ENCODE results near the gene PVALB. TPM values are rescaled to one million over a fixed set of nuclear protein-coding genes. Genes with fewer than 3 reads are reported as not detected.

The PVALB gene
- total RNA-seq, 2 donors from 2014 or later, result not detected

DNA sequence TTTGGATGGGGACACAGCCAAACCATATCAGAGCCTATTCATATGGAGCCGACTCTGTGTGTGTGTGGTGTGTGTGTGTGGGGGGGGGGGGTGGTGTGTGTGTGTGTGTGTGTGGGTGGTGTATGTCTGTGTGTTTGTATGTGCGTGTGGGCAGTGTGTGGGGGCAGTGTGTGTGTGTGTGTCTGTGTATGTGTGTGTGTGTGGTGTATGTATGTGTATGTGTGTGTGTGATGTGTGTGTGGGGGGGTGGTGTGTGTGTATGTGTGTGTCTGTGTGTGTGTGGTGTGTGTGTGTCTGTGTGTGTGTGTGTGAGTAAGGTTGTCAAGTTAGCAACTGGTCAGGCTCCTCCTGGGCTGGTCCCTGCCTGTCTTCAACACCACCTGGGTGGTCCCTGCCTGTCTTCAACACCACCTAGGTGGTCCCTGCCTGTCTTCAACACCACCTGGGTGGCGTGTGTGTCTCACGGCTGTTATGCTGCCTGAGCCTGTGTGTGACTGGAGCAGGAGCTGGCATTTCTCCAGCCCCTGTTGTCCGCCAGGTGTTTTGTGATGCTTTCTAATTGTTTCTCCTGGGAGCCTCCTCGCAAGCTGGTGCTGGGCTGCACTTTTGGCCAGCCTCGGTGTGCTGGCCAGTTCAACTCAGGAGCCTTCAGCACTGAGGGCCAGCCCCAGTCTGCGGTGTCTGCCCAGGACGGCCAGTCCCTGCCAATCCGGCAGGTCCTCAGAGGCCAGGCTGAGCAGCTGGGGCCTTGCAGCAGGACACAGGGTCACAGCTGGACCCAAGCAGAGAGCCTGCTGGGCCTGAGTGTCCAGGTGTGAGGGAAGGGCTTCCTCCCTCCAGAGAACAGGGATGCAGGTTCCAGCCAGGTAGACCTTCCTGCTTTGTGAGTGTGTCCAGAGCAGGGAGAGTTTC, 21.5 kb upstream of the PVALB start:
- Mint-ChIP-seq H3K36me3 (ENCODE audit: insufficient read depth in 2 of 2) (peaks cover 7 to 9% of the 10 kb centered on the region in 2 donors), H3K27ac (no peak overlapping the region), H3K4me1 (ENCODE audit: low read depth) (peaks cover 10% of the 10 kb centered on the region), H3K4me3 (no peak overlapping the region), H3K9me3 (peaks cover 2 to 7% of the 10 kb centered on the region in 2 donors), H3K27me3 (ENCODE audit: low read depth) (peaks cover 24% of the 10 kb centered on the region)
- ATAC-seq (replicated peaks in 1 of 2) (no peak), DNase-seq (no peak)

DNA sequence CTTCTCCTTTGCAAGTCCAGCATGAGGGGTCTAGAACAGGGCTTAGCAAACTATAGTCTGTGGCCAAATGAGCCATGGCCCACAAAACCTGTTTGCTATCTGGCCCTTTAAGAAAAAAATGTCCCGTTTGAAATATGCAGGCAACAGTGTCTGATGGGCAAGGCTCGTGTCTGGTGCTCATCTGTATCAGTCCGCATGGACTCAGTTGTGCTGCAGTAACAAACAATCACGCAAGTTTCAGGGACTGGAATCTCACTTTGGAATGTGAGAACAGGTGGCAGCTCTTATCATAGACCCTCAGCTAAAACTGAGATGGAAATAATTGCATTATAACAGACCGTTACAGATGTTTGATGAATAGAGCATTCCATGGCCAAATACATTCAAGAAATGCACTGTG, 19.1 kb upstream of the PVALB start:
- H3K4me1 Mint-ChIP-seq (ENCODE audit: low read depth), result peaks cover 14% of the 10 kb centered on the region
- no peak overlapping the region for H3K27ac Mint-ChIP-seq
- ATAC-seq (replicated peaks in 1 of 2) (no peak), DNase-seq (no peak)
- H3K27me3 Mint-ChIP-seq (ENCODE audit: low read depth), result peaks cover 21% of the 10 kb centered on the region
- peaks cover 7 to 9% of the 10 kb centered on the region in 2 donors for H3K36me3 Mint-ChIP-seq (ENCODE audit: insufficient read depth in 2 of 2)
- peaks cover 2 to 7% of the 10 kb centered on the region in 2 donors for H3K9me3 Mint-ChIP-seq
- no peak overlapping the region for H3K4me3 Mint-ChIP-seq

DNA sequence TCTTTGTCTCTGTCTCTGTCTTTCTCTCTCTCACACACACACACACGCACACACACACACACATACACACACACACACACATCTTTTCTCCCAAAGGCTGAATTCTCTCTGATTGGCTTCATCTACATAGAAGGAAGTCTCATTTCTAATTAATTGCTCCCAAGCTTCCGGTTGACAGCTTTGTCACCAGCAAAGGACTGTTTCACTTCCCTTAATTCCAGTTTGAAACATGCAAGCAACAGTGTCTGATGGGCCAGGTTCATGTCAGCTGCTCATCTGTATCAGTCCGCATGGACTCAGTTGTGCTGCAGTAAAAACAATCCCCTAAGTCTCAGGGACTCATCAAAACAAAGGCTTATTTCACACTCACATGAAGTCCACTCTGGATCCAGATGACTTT, 16.2 kb upstream of the PVALB start:
- H3K4me3 Mint-ChIP-seq, result no peak overlapping the region
- H3K4me1 Mint-ChIP-seq (ENCODE audit: low read depth), result peaks cover 16% of the 10 kb centered on the region
- peaks cover 17% of the 10 kb centered on the region for H3K27me3 Mint-ChIP-seq (ENCODE audit: low read depth)
- ATAC-seq (replicated peaks in 1 of 2) (no peak), DNase-seq (no peak)
- H3K9me3 Mint-ChIP-seq, result peaks cover under 1 to 6% of the 10 kb centered on the region in 2 donors
- H3K36me3 Mint-ChIP-seq (ENCODE audit: insufficient read depth in 2 of 2), result peaks cover 5 to 9% of the 10 kb centered on the region in 2 donors
- H3K27ac Mint-ChIP-seq, result no peak overlapping the region

DNA sequence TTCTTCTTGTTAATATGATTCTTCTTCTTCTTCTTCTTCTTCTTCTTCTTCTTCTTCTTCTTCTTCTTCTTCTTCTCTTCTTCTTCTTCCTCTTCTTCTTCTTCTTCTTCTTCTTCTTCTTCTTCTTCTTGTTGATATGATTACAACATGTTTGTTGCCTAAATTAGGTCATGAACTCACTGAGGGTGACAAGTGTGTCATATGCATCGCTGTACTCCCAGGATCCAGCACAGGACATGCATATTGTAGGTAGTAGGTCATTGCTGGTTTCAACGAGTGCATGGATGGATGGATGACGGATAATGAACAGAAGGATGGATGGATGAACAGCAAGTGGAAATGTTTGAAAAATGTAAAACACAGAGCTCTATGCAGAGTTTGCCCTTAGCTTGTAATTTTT, 14.9 kb upstream of the PVALB start:
- ATAC-seq (replicated peaks in 1 of 2) (no peak), DNase-seq (no peak)
- peaks cover 16% of the 10 kb centered on the region for H3K4me1 Mint-ChIP-seq (ENCODE audit: low read depth)
- no peak overlapping the region for H3K4me3 Mint-ChIP-seq
- H3K36me3 Mint-ChIP-seq (ENCODE audit: insufficient read depth in 2 of 2), result no peaks in the 10 kb centered on the region
- H3K27me3 Mint-ChIP-seq (ENCODE audit: low read depth), result peaks cover 17% of the 10 kb centered on the region
- H3K27ac Mint-ChIP-seq, result no peak overlapping the region
- H3K9me3 Mint-ChIP-seq, result no peaks in the 10 kb centered on the region

DNA sequence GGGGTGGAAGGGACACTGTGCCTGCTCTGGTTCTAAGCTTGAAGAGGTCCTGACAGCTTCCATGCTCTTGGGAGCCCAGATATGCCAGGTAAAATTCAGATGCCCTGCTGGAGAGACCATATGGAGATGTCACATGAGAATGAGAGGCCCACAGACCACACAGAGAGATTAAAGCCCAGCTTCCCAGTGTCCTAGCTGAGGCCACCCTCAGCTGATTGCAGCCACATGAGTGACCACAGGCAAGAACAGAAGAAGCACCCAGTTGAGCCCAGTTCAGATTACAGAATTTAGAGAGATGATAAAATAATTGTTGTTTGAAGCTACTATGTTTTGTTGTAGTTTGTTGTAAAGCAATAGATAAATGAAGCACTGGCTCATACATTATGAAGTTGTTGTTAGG, 14.4 kb upstream of the PVALB start:
- ATAC-seq (replicated peaks in 1 of 2) (no peak), DNase-seq (no peak)
- H3K36me3 Mint-ChIP-seq (ENCODE audit: insufficient read depth in 2 of 2), result no peaks in the 10 kb centered on the region
- no peaks in the 10 kb centered on the region for H3K9me3 Mint-ChIP-seq
- H3K27me3 Mint-ChIP-seq (ENCODE audit: low read depth), result peaks cover 17% of the 10 kb centered on the region
- H3K27ac Mint-ChIP-seq, result no peak overlapping the region
- peaks cover 16% of the 10 kb centered on the region for H3K4me1 Mint-ChIP-seq (ENCODE audit: low read depth)
- H3K4me3 Mint-ChIP-seq, result no peak overlapping the region

DNA sequence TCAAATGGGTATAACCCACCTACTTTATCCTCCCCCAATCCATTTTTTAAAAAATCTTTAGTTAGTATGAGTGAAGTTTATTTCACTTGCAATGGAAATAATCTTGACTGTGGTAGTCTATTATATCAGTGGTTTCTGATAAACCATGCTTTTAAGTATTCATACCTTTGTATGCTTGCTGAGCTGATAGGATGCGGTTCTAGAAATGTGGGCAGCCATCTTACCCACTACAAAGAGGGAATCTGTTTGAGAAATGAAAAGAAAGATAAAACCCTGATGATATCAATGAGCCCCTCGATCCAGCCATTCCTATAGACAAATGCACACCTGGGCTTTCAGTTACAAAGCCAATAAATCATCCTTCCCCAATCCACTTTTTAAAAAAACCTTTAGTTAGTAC, 13.8 kb upstream of the PVALB start:
- H3K36me3 Mint-ChIP-seq (ENCODE audit: insufficient read depth in 2 of 2), result no peaks in the 10 kb centered on the region
- H3K4me3 Mint-ChIP-seq, result no peak overlapping the region
- peaks cover 16% of the 10 kb centered on the region for H3K4me1 Mint-ChIP-seq (ENCODE audit: low read depth)
- H3K27me3 Mint-ChIP-seq (ENCODE audit: low read depth), result peaks cover 17% of the 10 kb centered on the region
- no peaks in the 10 kb centered on the region for H3K9me3 Mint-ChIP-seq
- no peak overlapping the region for H3K27ac Mint-ChIP-seq
- ATAC-seq (replicated peaks in 1 of 2), result no peak
- DNase-seq, result no peak

DNA sequence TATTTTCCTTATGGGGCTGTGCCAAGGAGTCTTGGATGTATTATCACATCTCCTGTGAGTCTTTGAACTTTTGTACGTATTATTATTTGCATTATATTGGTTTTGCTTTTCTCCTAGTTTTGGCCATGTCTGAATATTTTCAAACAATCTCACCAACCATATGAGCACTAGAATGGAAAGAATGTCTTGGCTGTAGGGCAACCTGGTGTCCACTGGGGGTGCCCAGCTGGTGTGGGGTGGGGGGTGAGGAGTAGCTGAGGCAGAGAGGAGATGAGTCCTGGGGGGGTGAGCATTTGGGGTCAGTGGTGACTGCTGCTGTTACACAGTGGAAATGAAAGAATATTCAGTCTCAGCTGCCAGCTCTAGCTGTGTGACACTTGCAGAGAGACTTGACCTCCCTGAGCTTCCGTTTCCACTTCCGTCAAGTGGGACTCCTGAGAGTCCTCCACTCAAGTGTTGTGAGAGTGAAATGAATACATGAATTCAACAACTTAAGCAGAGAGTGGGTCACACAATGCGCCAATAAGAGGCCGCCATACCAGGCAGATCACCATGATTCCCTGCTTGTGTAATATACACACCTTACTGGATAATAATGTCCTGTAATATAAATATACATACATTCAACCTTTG, 12.7 kb upstream of the PVALB start:
- H3K4me1 Mint-ChIP-seq (ENCODE audit: low read depth), result peaks cover 16% of the 10 kb centered on the region
- H3K9me3 Mint-ChIP-seq, result no peaks in the 10 kb centered on the region
- H3K36me3 Mint-ChIP-seq (ENCODE audit: insufficient read depth in 2 of 2), result no peaks in the 10 kb centered on the region
- H3K27me3 Mint-ChIP-seq (ENCODE audit: low read depth), result peaks cover 21% of the 10 kb centered on the region
- DNase-seq (no peak), ATAC-seq (replicated peaks in 1 of 2) (no peak)
- no peak overlapping the region for H3K27ac Mint-ChIP-seq
- H3K4me3 Mint-ChIP-seq, result no peak overlapping the region

DNA sequence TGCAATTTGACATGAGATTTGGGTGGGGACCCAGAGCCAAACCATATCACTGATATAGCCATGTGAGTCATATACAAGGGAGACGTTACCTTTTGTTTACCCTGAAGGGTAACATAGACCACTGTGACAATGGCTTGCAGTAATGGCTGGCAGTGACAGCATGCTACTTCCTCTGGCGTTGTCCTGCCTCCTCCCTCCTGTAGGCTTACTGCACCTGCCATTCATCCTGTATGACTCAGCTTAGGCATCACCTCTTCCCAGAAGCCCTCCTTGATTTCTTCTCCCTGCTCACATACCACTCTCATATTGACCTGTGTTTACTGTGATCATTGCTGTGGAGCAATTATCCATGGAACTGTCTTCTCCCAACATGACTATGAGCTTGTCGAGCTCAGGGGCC, 12.0 kb upstream of the PVALB start:
- Mint-ChIP-seq H3K36me3 (ENCODE audit: insufficient read depth in 2 of 2) (no peaks in the 10 kb centered on the region), H3K4me1 (ENCODE audit: low read depth) (peaks cover 16% of the 10 kb centered on the region), H3K27ac (no peak overlapping the region), H3K27me3 (ENCODE audit: low read depth) (peaks cover 21% of the 10 kb centered on the region), H3K9me3 (no peaks in the 10 kb centered on the region), H3K4me3 (no peak overlapping the region)
- ATAC-seq (replicated peaks in 1 of 2) (peak; percentile 26 to 51), DNase-seq (peak in 1 of 2 donors; percentile 14)

DNA sequence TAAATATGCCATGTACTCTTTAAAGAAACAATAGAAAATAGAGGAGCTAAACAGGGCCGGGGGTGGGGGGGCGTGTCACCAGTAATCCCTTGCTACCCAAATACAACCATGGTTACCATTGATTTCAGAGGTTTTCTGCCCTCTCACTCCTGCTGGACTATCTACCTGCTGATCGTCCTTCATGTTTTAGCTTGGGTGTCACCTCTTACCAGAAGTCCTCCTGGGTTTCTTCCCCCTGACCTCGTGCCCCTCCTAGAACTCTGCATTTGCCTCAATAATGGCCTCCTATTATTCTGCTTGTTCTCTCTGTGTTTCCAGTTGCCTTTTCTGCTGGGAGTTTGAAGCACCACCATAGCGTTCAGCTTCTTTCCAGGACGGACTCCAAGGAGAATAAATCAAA, 9.4 kb upstream of the PVALB start:
- Mint-ChIP-seq H3K27me3 (ENCODE audit: low read depth) (peaks cover 15% of the 10 kb centered on the region), H3K36me3 (ENCODE audit: insufficient read depth in 2 of 2) (no peaks in the 10 kb centered on the region), H3K4me3 (no peak overlapping the region), H3K27ac (no peak overlapping the region), H3K9me3 (no peaks in the 10 kb centered on the region), H3K4me1 (ENCODE audit: low read depth) (peaks cover 16% of the 10 kb centered on the region)
- DNase-seq (no peak), ATAC-seq (replicated peaks in 1 of 2) (no peak)

DNA sequence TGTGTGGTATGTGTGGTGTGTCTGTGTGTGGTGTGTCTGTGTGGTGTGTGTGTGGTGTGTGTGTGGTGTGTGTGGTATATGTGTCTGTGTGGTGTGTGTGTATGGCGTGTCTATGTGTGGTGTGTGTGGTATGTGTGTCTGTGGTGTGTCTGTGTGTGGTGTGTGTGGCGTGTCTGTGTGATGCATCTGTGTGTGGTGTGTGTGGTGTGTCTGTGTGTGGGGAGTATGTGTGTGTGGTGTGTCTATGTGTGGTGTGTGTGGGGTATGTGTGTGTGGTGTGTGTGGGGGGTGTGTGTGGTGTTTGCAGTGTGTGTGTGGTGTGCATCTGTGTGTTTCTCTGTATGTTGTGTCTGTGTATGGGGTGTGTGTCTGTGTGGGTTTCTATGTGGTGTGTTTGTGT, 7.8 kb upstream of the PVALB start:
- Mint-ChIP-seq H3K4me1 (ENCODE audit: low read depth) (peaks cover under 1% of the 10 kb centered on the region), H3K27me3 (ENCODE audit: low read depth) (peaks cover 26% of the 10 kb centered on the region), H3K4me3 (no peak overlapping the region), H3K36me3 (ENCODE audit: insufficient read depth in 2 of 2) (no peaks in the 10 kb centered on the region), H3K9me3 (no peaks in the 10 kb centered on the region), H3K27ac (no peak overlapping the region)
- no peak for DNase-seq
- no peak for ATAC-seq (replicated peaks in 1 of 2)

DNA sequence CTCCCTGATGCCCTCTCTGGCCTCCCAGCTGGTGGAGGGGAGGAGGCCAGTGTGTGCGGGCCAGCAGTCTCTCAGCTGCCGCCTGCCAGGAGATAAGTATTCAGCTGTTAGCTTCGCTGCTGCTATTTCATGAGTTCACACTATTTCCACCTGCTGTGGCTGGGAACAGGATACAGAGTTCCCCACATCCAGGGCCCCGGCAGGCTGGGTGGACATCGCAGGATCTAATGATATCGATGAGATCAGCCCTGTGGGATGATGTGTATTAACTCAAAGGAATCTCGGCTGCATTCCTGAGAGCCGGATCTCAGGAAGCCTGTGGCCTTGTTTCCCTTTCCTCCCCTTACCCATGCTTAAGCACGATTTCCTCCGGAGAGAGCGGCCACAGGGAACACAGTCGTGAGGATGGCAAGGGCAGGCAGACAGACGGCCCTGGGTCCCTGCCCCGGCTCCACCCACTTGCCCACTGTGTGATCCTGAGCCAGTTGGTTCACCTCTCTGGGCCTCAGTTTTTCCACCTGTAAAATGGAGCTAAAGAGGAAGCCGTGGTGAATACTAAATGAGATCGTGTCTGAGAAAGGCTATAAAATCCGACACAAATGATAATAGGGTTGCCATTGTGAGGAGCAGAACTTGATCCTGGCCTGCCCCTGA, 6.5 kb upstream of the PVALB start:
- Mint-ChIP-seq H3K27me3 (ENCODE audit: low read depth) (peaks cover 36% of the 10 kb centered on the region), H3K27ac (no peak overlapping the region), H3K36me3 (ENCODE audit: insufficient read depth in 2 of 2) (no peaks in the 10 kb centered on the region)

DNA sequence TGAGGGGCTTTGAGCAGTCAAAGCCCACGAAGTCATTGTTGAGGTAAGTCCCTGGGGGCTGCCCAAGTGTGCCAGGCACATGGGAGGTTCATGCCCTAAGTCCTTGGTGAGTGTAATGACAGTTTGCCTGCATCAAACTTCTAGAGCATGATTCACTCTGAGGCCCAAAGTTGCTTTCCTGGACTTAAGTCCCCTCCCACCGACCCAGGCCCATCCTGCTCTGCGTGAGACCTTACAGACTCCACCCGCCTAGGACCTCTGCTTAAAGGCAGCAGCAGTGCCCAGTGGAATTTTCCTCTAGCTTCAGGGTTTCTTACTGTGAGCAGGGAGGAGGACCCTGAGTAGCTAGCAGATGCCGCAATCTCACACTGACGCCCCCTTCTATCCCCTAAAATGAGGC, 5.7 kb upstream of the PVALB start:
- Mint-ChIP-seq H3K4me1 (ENCODE audit: low read depth) (peaks cover 2% of the 10 kb centered on the region), H3K9me3 (no peaks in the 10 kb centered on the region), H3K36me3 (ENCODE audit: insufficient read depth in 2 of 2) (no peaks in the 10 kb centered on the region), H3K27ac (no peak overlapping the region), H3K27me3 (ENCODE audit: low read depth) (peaks cover 43% of the 10 kb centered on the region), H3K4me3 (no peak overlapping the region)
- ATAC-seq (replicated peaks in 1 of 2), result no peak
- no peak for DNase-seq

More for the DNA sequence above, 6.5 kb upstream of the PVALB start:
- no peak for DNase-seq
- no peaks in the 10 kb centered on the region for H3K4me1 Mint-ChIP-seq (ENCODE audit: low read depth)
- ATAC-seq (replicated peaks in 1 of 2), result no peak
- H3K4me3 Mint-ChIP-seq, result no peak overlapping the region
- no peaks in the 10 kb centered on the region for H3K9me3 Mint-ChIP-seq

DNA sequence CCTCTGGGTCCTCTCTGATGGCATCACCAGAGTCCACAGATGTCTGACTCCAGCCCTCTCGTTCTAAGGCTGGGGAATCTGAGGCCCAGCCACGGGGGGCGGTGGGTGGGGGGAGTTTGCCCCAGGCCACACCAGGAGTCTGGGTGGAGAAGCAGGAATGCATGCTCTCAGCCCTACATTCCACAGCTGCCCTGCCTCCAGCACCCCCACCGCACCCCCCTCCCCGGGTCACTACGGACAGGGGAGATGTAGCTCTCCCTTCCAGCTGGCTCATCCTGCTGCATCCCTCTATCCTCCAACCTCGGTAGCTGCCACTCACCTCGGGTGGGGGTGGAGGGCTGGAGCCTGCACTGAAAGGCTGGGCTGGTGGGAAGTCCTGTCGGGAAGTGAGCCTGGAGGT, 2.3 kb upstream of the PVALB start:
- peaks cover 66% of the 10 kb centered on the region for H3K27me3 Mint-ChIP-seq (ENCODE audit: low read depth)
- peaks cover 7% of the 10 kb centered on the region for H3K4me1 Mint-ChIP-seq (ENCODE audit: low read depth)
- H3K4me3 Mint-ChIP-seq, result no peak overlapping the region
- H3K9me3 Mint-ChIP-seq, result no peaks in the 10 kb centered on the region
- no peak for DNase-seq
- ATAC-seq (replicated peaks in 1 of 2), result no peak
- no peak overlapping the region for H3K27ac Mint-ChIP-seq
- H3K36me3 Mint-ChIP-seq (ENCODE audit: insufficient read depth in 2 of 2), result no peaks in the 10 kb centered on the region

All from activated T-cell treated with anti-CD3 and anti-CD28 coated beads, Interleukin-2, amount 50 U/mL, for 72 hours (primary cell).